Hepatocyte (in vitro differentiated cells): Measurements from ENCODE around the gene RIPOR2.

ENCODE experiments used
- CTCF ChIP-seq: fragments of 200-600 bp; sonication (generic); IDR thresholded peaks from 2 replicates; pipeline ENCODE4 v1.5.1; 2016; ENCODE audit warnings: antibody characterized with exemption, mild to moderate bottlenecking; ENCODE audit not compliant: poor library complexity
- EZH2 ChIP-seq: fragments of 200-600 bp; sonication (generic); IDR thresholded peaks from 2 replicates; pipeline ENCODE4 v1.6.1; 2016; ENCODE audit warnings: antibody characterized with exemption, mild to moderate bottlenecking, borderline replicate concordance

GRCh38 chr6:24953726-24954125, 18.0 kb upstream of the RIPOR2 start:
- TF ChIP-seq CTCF, result no peak
- no peak for TF ChIP-seq EZH2
